SK-N-SH treated with all-trans-retinoic acid at 6 μM for 48 hours (cell line): ENCODE measurements around the gene ATP5F1E.

ENCODE experiments used
- ATAC-seq: fragments of 200-7000 bp; cut with Tn5 transposase; 3 replicates; pipeline ENCODE4 v1.9.1; 2020; ENCODE audit warnings: mild to moderate bottlenecking, moderate library complexity
- ARNTL ChIP-seq: fragments of 450-650 bp; formaldehyde crosslinking; IDR thresholded peaks from 2 replicates; pipeline ENCODE4 v1.5.0; 2020; ENCODE audit warnings: low read depth, mild to moderate bottlenecking, moderate library complexity, borderline replicate concordance
- CREB5 ChIP-seq: fragments of 250-450 bp; sonication (Bioruptor Pico); IDR thresholded peaks from 2 replicates; pipeline ENCODE4 v1.5.1; 2020; ENCODE audit warnings: low read depth, mild to moderate bottlenecking, moderate library complexity
- CSDC2 ChIP-seq: fragments of 250-450 bp; sonication (Bioruptor Pico); IDR thresholded peaks from 2 replicates; pipeline ENCODE4 v1.5.0; 2020; ENCODE audit warnings: mild to moderate bottlenecking, moderate library complexity
- ESRRG ChIP-seq: fragments of 250-450 bp; sonication (Bioruptor Pico); IDR thresholded peaks from 2 replicates; pipeline ENCODE4 v1.6.1; 2021; ENCODE audit warnings: mild to moderate bottlenecking
- GLIS3 ChIP-seq: fragments of 250-450 bp; sonication (Bioruptor Pico); IDR thresholded peaks from 2 replicates; pipeline ENCODE4 v1.5.0; 2020; ENCODE audit warnings: mild to moderate bottlenecking, moderate library complexity
- ISL1 ChIP-seq: fragments of 250-450 bp; sonication (Bioruptor Pico); IDR thresholded peaks from 2 replicates; pipeline ENCODE4 v2.1.2; 2022; ENCODE audit warnings: mild to moderate bottlenecking, moderate library complexity
- POU6F1 ChIP-seq: fragments of 250-450 bp; sonication (Bioruptor Pico); IDR thresholded peaks from 2 replicates; pipeline ENCODE4 v1.8.0; 2021; ENCODE audit warnings: low read depth, mild to moderate bottlenecking, moderate library complexity, borderline replicate concordance
- PPARA ChIP-seq: fragments of 250-450 bp; sonication (Bioruptor Pico); IDR thresholded peaks from 2 replicates; pipeline ENCODE4 v1.5.0; 2020; ENCODE audit warnings: mild to moderate bottlenecking, borderline replicate concordance
- SNAI2 ChIP-seq: fragments of 250-450 bp; sonication (Bioruptor Pico); IDR thresholded peaks from 2 replicates; pipeline ENCODE4 v1.5.0; 2020; ENCODE audit warnings: mild to moderate bottlenecking, moderate library complexity
- TCF4 ChIP-seq: fragments of 250-450 bp; sonication (Bioruptor Pico); IDR thresholded peaks from 2 replicates; pipeline ENCODE4 v1.8.0; 2021; ENCODE audit warnings: mild to moderate bottlenecking, moderate library complexity, borderline replicate concordance
- TSHZ2 ChIP-seq: fragments of 250-450 bp; sonication (Bioruptor Pico); IDR thresholded peaks from 2 replicates; pipeline ENCODE4 v1.5.0; 2020; ENCODE audit warnings: mild to moderate bottlenecking, moderate library complexity
- ZFP3 ChIP-seq: fragments of 250-450 bp; sonication (Bioruptor Pico); IDR thresholded peaks from 2 replicates; pipeline ENCODE4 v1.5.0; 2020; ENCODE audit warnings: mild to moderate bottlenecking, moderate library complexity
- ZNF565 ChIP-seq: fragments of 450-650 bp; formaldehyde crosslinking; conservative IDR thresholded peaks from 2 replicates; pipeline ENCODE4 v1.5.0; 2020; ENCODE audit warnings: low read depth, mild to moderate bottlenecking, moderate library complexity
- ZNF70 ChIP-seq: fragments of 450-650 bp; formaldehyde crosslinking; IDR thresholded peaks from 2 replicates; pipeline ENCODE4 v1.5.0; 2020; ENCODE audit warnings: mild to moderate bottlenecking, moderate library complexity
- TF ChIP-seq, protein P1 (sequence below): fragments of 250-450 bp; sonication (Bioruptor Pico); IDR thresholded peaks from 2 replicates; pipeline ENCODE4 v1.5.1; 2021; ENCODE audit warnings: mild to moderate bottlenecking, moderate library complexity
- TF ChIP-seq, protein P2 (sequence below): fragments of 250-450 bp; sonication (Bioruptor Pico); IDR thresholded peaks from 2 replicates; pipeline ENCODE4 v1.8.0; 2020; ENCODE audit warnings: mild to moderate bottlenecking, moderate library complexity, borderline replicate concordance

The ATP5F1E gene

DNA sequence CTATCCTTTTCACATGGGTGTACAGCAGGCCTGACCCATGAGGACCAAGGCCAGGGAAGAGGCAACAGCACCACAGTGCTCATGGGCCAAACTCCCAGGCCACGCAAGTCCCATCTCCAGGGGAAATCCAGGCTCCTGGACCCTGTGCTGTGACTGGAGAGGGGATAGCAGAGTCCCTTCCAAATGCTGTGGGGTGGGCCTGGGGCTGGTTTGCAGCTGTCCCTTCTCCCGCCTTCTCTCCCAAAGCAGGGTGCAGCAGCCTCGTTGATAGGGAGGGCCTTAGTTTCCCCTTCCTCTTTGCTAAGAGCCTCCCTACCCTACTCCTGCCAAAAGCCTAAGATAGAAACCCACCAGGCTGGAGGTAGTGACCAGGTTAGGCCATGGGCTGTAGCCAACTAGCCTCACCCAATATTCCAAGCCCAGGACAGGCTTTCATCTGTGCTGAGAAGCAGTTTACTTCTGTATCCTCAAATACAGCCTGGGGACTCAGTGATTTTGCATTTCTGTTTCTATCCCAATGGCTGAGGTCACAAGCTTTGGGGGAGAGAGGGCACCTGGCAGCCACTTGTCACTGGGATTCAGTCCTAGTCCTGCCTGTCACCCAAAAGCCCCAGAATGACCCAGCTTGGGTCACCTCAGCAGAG is 26.5 kb downstream of the ATP5F1E start:
- TF ChIP-seq, protein P1, sequence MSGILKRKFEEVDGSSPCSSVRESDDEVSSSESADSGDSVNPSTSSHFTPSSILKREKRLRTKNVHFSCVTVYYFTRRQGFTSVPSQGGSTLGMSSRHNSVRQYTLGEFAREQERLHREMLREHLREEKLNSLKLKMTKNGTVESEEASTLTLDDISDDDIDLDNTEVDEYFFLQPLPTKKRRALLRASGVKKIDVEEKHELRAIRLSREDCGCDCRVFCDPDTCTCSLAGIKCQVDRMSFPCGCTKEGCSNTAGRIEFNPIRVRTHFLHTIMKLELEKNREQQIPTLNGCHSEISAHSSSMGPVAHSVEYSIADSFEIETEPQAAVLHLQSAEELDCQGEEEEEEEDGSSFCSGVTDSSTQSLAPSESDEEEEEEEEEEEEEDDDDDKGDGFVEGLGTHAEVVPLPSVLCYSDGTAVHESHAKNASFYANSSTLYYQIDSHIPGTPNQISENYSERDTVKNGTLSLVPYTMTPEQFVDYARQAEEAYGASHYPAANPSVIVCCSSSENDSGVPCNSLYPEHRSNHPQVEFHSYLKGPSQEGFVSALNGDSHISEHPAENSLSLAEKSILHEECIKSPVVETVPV (CRISPR knock-in tag): no peak
- TF ChIP-seq ZNF70: no peak
- no peak for TF ChIP-seq ZNF565
- TF ChIP-seq TSHZ2: no peak
- TF ChIP-seq POU6F1 (CRISPR knock-in tag): no peak
- no peak for TF ChIP-seq GLIS3
- no peak for TF ChIP-seq ISL1 (CRISPR knock-in tag)
- TF ChIP-seq SNAI2 (CRISPR knock-in tag): no peak
- TF ChIP-seq CSDC2 (CRISPR knock-in tag): no peak
- no peak for TF ChIP-seq CREB5 (CRISPR knock-in tag)
- no peak for TF ChIP-seq ARNTL (CRISPR knock-in tag)
- no peak for TF ChIP-seq TCF4
- no peak for TF ChIP-seq PPARA (CRISPR knock-in tag)
- no peak for ATAC-seq

- no peak for TF ChIP-seq ESRRG (CRISPR knock-in tag)
- TF ChIP-seq, protein P1 (CRISPR knock-in tag): no peak
- no peak for TF ChIP-seq ZFP3 (CRISPR knock-in tag)
- no peak for TF ChIP-seq CREB5 (CRISPR knock-in tag)
- no peak for TF ChIP-seq ZNF565
- no peak for TF ChIP-seq POU6F1 (CRISPR knock-in tag)
- no peak for TF ChIP-seq SNAI2 (CRISPR knock-in tag)
- ATAC-seq: no peak
Observed at GRCh38 chr20:59004763-59005522, 27.2 kb downstream of the ATP5F1E start.

DNA sequence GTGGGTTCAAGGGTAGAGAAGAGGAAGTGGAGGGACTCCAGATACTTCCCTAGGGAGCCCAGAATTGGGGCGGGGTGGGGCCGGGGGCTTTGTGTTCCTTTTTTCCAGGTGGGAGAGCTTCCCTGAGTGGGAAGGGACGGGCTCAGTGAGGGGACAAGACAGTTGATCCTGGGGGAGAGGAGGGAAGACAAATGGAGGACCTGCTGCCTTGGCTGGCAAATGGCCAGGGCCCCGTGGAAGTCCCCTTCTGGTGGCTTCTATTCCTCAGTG is 27.7 kb downstream of the ATP5F1E start:
- ATAC-seq: no peak
- TF ChIP-seq, protein P2, sequence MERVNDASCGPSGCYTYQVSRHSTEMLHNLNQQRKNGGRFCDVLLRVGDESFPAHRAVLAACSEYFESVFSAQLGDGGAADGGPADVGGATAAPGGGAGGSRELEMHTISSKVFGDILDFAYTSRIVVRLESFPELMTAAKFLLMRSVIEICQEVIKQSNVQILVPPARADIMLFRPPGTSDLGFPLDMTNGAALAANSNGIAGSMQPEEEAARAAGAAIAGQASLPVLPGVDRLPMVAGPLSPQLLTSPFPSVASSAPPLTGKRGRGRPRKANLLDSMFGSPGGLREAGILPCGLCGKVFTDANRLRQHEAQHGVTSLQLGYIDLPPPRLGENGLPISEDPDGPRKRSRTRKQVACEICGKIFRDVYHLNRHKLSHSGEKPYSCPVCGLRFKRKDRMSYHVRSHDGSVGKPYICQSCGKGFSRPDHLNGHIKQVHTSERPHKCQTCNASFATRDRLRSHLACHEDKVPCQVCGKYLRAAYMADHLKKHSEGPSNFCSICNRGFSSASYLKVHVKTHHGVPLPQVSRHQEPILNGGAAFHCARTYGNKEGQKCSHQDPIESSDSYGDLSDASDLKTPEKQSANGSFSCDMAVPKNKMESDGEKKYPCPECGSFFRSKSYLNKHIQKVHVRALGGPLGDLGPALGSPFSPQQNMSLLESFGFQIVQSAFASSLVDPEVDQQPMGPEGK (CRISPR knock-in tag): no peak
- no peak for TF ChIP-seq ARNTL (CRISPR knock-in tag)
- no peak for TF ChIP-seq GLIS3
- TF ChIP-seq, protein P1 (CRISPR knock-in tag): no peak
- no peak for TF ChIP-seq PPARA (CRISPR knock-in tag)
- no peak for TF ChIP-seq TCF4
